Measurements from ENCODE around the gene MAP2K6.

Gene MAP2K6

DNA sequence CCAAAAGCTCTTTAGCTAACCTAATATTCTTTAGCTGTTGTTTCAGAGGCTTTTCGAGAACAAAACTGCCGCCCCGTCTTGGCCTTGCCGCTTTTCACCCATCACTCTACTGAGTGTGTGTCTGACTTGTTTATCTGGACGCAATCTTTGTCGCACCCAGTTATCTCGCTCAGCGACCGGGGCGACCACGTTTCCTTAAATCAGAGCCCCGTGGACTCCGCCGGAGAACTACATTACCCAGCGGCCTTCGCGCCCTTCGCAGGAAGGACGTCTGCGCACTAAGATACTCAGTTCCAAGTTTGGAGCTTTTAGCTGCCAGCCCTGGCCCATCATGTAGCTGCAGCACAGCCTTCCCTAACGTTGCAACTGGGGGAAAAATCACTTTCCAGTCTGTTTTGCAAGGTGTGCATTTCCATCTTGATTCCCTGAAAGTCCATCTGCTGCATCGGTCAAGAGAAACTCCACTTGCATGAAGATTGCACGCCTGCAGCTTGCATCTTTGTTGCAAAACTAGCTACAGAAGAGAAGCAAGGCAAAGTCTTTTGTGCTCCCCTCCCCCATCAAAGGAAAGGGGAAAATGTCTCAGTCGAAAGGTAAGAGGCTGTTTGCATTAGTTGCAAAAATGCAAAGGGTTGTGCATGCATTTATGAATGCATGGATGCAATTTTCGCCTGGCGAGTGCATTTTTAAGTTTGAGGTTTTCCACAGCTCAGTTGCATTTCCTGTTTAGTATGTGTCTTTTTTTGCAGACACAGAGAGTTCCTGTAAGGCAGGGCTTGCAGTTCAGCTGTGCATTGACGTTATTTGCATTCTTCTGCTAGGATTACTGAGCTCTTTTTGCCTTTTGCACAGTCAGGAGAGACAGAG, at the start of gene MAP2K6:
MAP2K6 (plus strand) TSS at position 290 of the 867 bp plus-strand sequence; CDS start at position 578, 288 bp downstream.
- peak in 1 of 2 experiments; percentile 65 for DNase-seq

DNA sequence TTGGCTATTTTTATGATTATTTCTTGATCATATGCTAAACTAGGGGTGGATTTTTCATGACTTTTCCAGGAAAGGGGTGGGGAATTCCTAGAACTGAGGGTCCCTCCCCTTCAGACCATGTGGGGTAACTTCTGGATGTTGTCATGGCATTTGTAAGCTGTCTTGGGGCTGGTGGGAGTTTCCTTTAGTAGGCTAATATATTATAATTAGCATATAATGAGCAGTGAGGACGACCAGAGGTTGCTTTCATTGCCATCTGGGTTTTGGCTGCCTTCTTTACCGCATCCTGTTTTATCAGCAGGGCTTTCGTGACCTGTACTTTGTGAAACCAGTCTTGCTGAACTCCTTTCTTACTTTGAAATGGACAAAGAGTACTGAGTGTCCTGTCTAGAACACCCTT, 47.2 kb upstream of the MAP2K6 start:
- no peak for DNase-seq

GRCh38 chr17:69373069-69373468, 41.4 kb upstream of the MAP2K6 start:
- DNase-seq, result no peak

GRCh38 chr17:69375229-69375628, 39.3 kb upstream of the MAP2K6 start:
- DNase-seq, result no peak

- no peak for DNase-seq
These were observed 25.6 kb upstream of the MAP2K6 start for GRCh38 chr17:69388822-69389442.

DNA sequence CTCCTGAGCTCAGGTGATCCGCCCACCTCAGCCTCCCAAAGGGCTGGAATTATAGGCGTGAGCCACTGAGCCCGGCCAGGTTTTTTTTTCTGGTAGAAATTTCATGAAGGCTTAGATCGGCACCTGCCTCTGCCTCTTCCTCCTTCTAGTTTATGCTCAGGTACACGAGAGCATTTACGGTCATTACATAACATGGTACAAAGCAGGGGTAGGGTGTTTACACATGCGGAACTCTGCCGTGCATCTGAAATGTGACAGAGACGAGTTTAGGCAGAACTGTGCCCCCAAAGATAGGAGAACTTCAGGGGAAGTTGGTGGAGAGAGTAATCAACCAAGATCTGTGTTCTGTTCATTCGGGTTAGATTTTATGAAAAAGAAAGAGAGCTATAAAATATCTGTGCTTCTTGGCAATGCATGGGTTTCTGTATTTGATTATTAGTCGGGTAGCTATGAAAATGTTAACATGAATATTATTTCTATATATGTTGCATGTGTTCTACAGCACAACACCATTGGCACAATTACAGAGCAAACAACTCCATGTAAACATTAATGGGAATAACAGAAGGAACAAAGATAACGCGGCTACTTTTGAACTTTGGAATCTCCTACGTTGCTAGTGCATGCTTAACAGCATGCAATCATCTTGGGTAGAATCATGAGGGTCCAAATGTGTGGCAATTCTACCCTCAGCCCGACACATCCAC, 23.5 kb upstream of the MAP2K6 start:
- no peak for DNase-seq

- DNase-seq, result no peak
These were observed 13.2 kb upstream of the MAP2K6 start for GRCh38 chr17:69401251-69401650.

GRCh38 chr17:69402052-69402451, 12.4 kb upstream of the MAP2K6 start:
- DNase-seq, result no peak

- no peak for DNase-seq
These were observed 10.1 kb upstream of the MAP2K6 start for GRCh38 chr17:69404399-69404798.

DNA sequence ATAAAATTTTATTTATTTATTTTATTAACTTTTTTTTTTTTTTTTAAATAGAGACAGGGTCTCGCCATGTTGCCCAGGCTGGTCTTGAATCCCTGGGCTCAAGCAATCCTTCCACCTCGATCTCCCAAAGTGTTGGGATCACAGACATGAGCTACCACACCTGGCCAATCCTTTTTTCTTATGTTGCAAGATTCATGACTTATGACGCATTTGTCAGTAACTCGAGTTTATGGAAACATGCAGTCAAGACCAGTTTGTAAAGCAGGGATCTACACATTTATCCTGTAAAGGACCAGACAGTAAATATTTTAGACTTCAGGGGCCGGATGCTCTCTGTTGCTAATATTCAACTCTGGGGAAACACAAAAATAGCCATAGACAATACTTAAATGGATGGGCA, 9.4 kb upstream of the MAP2K6 start:
- no peak for DNase-seq

- no peak for DNase-seq
These were observed 7.6 kb upstream of the MAP2K6 start for GRCh38 chr17:69406941-69407340.

DNA sequence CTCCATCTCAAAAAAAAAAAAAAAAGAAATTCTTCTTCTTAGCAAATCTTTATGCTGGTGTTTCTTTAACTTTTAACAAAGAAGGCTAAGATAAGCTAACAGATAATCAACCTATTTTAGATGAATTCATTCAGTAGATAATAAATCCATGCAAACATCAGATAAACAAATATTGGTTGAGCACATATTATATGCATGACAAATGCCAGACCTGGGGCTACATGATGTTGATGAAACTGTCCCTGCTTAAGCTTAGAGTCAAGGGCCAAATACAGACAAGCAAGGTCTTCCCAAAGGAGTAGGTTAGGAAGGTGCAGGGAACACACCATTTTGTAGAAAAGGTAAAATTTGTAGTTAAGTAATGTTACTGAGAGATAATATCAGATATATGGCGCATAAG, 6.7 kb upstream of the MAP2K6 start:
- no peak for DNase-seq

GRCh38 chr17:69410671-69411070, 3.8 kb upstream of the MAP2K6 start:
- DNase-seq, result no peak

- DNase-seq, result no peak
These were observed 2.7 kb upstream of the MAP2K6 start for GRCh38 chr17:69411766-69412165.

DNA sequence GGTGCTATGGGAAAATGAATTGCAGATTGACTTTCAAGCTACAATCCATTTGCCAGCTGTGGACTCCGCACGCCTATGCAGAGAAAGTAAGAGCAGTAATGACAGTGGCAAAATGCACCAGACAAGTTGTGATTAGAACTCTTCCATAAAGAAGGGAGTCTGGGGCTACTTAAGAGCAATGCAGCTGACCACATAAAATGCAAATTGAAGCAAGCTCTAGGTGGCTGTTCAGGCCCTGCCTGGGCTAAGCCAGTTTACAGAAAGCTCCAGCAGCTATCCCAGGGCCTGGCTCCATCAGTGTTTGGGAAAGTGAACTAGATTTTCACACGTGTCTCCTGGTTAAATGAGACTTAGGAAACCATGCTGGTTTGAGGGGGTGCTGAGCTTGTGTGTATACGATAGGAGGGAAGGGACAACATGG, 2.2 kb upstream of the MAP2K6 start:
- no peak for DNase-seq

DNA sequence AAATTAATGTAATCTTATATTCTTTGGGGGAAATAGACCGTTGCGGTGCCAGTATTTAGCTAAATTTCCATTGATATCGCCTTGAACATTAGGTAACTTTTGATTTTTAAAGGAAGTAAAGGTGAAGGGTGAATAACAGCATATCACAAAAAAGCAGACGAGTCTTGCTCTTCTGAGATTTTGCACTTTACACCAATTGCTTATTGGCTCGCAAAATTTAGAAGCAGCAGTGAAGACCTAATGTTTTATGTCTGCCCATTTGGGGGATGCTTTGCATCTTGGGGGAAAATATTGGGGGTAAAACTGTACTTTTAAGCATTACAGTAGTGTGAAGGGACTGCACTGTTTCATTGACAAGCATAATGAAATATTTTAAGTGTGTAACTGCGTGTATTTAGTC, 934 bp downstream of the MAP2K6 start:
- no peak for DNase-seq

GRCh38 chr17:69417545-69418483, 3.3 kb downstream of the MAP2K6 start:
- DNase-seq, result no peak

DNA sequence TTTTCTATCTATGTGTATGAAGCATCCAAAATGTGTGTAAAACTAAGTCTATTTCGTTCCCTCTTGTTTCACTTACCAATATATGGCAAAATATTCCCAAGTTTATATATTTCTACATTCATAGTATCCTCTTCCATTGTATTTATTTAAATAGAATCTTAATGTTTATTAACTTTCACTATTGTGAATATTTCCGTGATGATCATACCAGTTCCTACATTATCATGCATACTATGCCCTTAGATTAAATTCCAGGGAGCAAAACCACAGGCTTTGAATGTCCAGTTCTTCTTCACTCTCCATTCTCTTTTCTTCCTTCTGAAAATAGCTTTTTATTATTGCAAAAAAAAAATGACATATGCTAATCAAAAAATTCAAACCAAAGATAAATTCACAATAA, 4.0 kb downstream of the MAP2K6 start:
- DNase-seq, result no peak

GRCh38 chr17:69423450-69423849, 9.0 kb downstream of the MAP2K6 start:
- DNase-seq, result no peak

DNA sequence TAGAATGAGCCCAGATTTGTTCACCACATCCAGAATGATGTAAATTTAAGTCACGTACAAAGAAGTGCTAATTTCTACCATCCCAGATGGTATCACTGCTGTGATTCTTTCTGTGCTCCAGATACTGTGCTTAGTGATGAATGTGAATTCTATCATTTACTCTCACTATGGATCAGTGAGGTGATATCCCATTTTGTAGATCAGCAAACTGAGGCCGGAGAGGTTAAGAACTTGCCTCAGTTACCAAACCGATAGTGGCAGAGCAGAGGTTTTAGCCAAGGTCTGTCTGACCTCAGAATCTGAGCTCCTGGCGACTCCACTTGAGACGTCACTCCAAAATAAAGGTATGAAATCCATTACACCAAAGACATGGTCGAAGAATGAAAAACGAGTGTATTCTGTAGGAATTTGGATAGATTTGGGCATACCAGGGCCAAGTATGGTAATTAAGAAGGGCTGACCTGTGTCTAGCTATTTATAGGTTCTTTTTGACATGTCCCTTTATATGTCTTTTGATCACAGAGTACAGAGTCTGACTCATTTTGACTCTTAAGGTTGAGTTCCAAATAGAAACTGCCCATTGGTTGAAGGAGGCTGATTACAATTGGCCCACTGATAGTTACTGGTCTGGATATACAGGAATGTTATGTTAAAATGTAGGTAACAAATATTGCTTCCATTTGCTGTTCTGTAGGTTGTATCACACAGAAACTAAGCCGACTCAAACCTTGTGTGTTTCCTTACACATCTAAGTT, 10.0 kb downstream of the MAP2K6 start:
- DNase-seq, result no peak

- DNase-seq, result no peak
These were observed 11.5 kb downstream of the MAP2K6 start for GRCh38 chr17:69425978-69426377.
